ENCODE measurements around the gene EIF2AK2.
A peak's percentile ranks its signal among the peaks of the same experiment; 100 is the strongest.

Gene EIF2AK2

GRCh38 chr2:37191747-37192146 lies 35.0 kb upstream of the EIF2AK2 start:
- peaks cover 38% of the 10 kb centered on the region for H3K4me1 ChIP-seq (ENCODE audit: insufficient read depth, low read length)

DNA sequence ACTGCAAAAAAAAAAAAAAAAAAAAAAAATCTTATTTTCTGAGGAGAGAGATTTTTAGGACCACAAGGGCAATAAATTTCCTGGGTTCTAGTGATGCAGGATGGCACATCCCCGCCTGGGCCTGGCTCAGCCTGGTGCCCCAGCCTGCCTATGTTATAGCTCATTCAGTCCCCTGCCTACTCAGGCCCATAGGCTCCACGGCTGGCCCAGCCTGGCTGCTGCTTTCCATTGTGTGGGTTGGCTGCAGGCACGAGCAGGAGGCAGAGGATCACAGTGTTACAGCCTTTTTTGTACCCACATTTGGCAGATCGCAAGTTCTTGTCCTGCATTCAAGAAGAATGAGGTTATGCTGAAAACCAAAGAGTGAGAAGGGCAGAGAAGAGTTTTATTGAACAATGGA lies 34.5 kb upstream of the EIF2AK2 start:
- H3K27me3 ChIP-seq (ENCODE audit: insufficient read depth, low read length) = no peaks in the 10 kb centered on the region
- no peaks in the 10 kb centered on the region for H3K36me3 ChIP-seq (ENCODE audit: insufficient read depth, low read length)
- no peak overlapping the region for H3K4me3 ChIP-seq (ENCODE audit: low read length)
- 80% methylated on average over 4 of the region's 4 CpGs for WGBS
- H3K9me3 ChIP-seq (ENCODE audit: insufficient read depth, low read depth, low read length) = no peaks in the 10 kb centered on the region
- H3K4me1 ChIP-seq (ENCODE audit: insufficient read depth, low read length) = peaks cover 38% of the 10 kb centered on the region
- no peak overlapping the region for H3K9ac ChIP-seq (ENCODE audit: low read depth, low read length)
- peak overlapping the region; percentile 3; the same call in 1 of the 2 replicates for H3K27ac ChIP-seq (ENCODE audit: low read depth, low read length)

More at GRCh38 chr2:37191747-37192146, 35.0 kb upstream of the EIF2AK2 start:
- Histone ChIP-seq H3K27ac (ENCODE audit: low read depth, low read length) (peak overlapping the region; percentile 3; the same call in 1 of the 2 replicates), H3K9ac (ENCODE audit: low read depth, low read length) (no peak overlapping the region), H3K36me3 (ENCODE audit: insufficient read depth, low read length) (no peaks in the 10 kb centered on the region), H3K27me3 (ENCODE audit: insufficient read depth, low read length) (no peaks in the 10 kb centered on the region), H3K4me3 (ENCODE audit: low read length) (no peak overlapping the region), H3K9me3 (ENCODE audit: insufficient read depth, low read depth, low read length) (no peaks in the 10 kb centered on the region)
- 73% methylated on average over 6 of the region's 6 CpGs for WGBS

GRCh38 chr2:37190290-37190689 lies 33.5 kb upstream of the EIF2AK2 start:
- H3K36me3 ChIP-seq (ENCODE audit: insufficient read depth, low read length) = no peaks in the 10 kb centered on the region
- peak overlapping the region; percentile 55; the same call in 1 of the 2 replicates for H3K27ac ChIP-seq (ENCODE audit: low read depth, low read length)
- H3K9me3 ChIP-seq (ENCODE audit: insufficient read depth, low read depth, low read length) = no peaks in the 10 kb centered on the region
- H3K4me3 ChIP-seq (ENCODE audit: low read length) = no peak overlapping the region
- H3K4me1 ChIP-seq (ENCODE audit: insufficient read depth, low read length) = peaks cover 38% of the 10 kb centered on the region
- WGBS = 88% methylated on average over 4 of the region's 4 CpGs
- no peaks in the 10 kb centered on the region for H3K27me3 ChIP-seq (ENCODE audit: insufficient read depth, low read length)
- H3K9ac ChIP-seq (ENCODE audit: low read depth, low read length) = no peak overlapping the region

- no peaks in the 10 kb centered on the region for H3K27me3 ChIP-seq (ENCODE audit: insufficient read depth, low read length)
- no peak overlapping the region for H3K9ac ChIP-seq (ENCODE audit: low read depth, low read length)
- H3K36me3 ChIP-seq (ENCODE audit: insufficient read depth, low read length) = no peaks in the 10 kb centered on the region
- no peak overlapping the region for H3K4me3 ChIP-seq (ENCODE audit: low read length)
- H3K9me3 ChIP-seq (ENCODE audit: insufficient read depth, low read depth, low read length) = no peaks in the 10 kb centered on the region
- WGBS = 64% methylated on average over 6 of the region's 6 CpGs
- peak overlapping the region; percentile 55 for H3K27ac ChIP-seq (ENCODE audit: low read depth, low read length)
- H3K4me1 ChIP-seq (ENCODE audit: insufficient read depth, low read length) = peaks cover 38% of the 10 kb centered on the region
Measured at GRCh38 chr2:37189452-37190153, 32.8 kb upstream of the EIF2AK2 start.

DNA sequence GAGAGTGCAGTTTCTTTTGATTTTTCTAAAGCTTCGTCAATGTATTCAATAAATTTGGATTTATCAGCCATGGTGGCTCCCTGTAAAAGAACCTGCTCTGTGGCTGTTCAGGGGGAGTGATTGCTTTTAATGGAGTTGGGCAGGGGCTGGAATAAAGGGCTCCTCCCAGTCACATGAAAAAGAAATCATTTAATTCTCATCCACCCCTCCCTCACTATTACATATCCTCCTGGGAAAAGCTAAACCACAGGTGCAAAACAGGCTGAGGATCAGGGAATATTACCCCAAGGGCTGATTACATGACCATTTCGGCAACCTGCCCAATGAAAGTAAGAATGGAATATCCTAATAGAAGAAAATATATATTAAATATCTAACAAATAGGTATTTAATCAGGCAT lies 31.8 kb upstream of the EIF2AK2 start, which contains the start of gene SULT6B1:
TSS of gene SULT6B1 (minus strand) at position 101 of the 400 bp plus-strand sequence. CDS start at position 71, 30 bp downstream.
- Histone ChIP-seq H3K27me3 (ENCODE audit: insufficient read depth, low read length) (no peaks in the 10 kb centered on the region), H3K4me3 (ENCODE audit: low read length) (no peak within 1 kb of the TSS), H3K27ac (ENCODE audit: low read depth, low read length) (peak within 1 kb of the TSS; percentile 55), H3K9me3 (ENCODE audit: insufficient read depth, low read depth, low read length) (no peaks in the 10 kb centered on the region), H3K36me3 (ENCODE audit: insufficient read depth, low read length) (no peaks in the 10 kb centered on the region), H3K9ac (ENCODE audit: low read depth, low read length) (no peak within 1 kb of the TSS), H3K4me1 (ENCODE audit: insufficient read depth, low read length) (peaks cover 38% of the 10 kb centered on the region)
- WGBS = 95% methylated on average over 1 of the region's 2 CpGs

DNA sequence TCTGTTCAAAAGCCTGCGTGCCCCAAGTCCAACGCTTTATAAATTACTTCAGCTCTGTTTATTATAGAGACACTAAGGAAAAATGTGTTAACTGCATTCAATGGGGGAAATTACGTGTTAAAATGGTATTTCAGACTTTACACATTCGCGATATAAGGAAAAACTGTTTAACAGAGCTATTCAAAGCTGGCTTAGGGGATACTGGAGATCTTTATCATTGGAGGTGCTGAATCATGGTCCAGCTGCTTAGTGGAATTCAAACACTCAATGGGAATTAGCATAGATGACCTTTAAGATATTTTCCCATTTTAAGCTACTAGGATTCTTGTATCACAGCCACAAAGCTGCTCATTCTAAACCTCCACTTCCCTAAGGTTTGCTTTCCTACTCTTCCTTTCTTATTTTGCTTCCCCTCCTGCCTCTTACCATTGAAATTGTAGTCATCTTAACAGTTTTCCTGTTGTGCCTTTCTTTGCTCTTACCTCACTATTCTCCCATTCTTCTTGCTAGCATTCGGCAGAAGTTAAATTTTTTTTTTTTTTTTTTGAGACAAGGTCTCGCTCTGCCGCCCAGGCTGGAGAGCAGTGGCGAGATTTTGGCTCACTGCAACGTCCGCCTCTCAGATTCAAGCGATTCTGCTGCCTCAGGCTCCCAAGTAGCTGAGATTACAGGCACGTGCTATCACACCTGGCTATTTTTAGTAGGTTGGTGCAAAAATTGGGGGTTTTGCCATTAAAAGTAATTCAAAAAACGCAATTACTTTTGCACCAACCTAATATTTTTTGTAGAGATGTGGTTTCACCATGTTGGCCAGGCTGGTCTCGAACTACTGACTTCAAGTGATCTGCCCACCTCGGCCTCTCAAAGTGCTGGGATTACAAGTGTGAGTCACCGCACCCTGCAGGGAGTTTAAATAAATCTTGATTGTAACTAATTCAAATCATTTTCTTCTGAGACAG lies 25.2 kb upstream of the EIF2AK2 start:
- Histone ChIP-seq H3K27ac (ENCODE audit: low read depth, low read length) (peak overlapping the region; percentile 90), H3K4me1 (ENCODE audit: insufficient read depth, low read length) (peaks cover 19% of the 10 kb centered on the region), H3K4me3 (ENCODE audit: low read length) (no peak overlapping the region), H3K36me3 (ENCODE audit: insufficient read depth, low read length) (no peaks in the 10 kb centered on the region), H3K27me3 (ENCODE audit: insufficient read depth, low read length) (no peaks in the 10 kb centered on the region), H3K9ac (ENCODE audit: low read depth, low read length) (peak overlapping the region; percentile 51), H3K9me3 (ENCODE audit: insufficient read depth, low read depth, low read length) (no peaks in the 10 kb centered on the region)
- WGBS = 57% methylated on average over 17 of the region's 17 CpGs

DNA sequence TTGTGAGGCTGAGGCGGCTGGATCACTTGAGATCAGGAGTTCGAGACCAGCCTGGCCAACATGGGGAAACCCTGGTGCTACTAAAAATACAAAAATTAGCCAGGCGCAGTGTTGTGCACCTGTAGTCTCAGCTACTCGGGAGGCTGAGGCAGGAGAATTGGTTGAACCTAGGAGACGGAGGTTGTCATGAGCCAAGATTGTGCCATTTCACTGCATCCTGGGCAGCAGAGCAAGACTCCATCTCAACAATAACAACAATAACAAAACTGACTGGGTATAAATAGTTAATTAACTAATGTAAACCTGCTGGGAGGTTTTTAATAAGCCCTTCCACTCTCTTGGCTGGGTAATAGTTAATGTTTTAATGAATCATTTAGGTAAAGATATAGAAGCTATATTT lies 23.9 kb upstream of the EIF2AK2 start:
- Histone ChIP-seq H3K4me1 (ENCODE audit: insufficient read depth, low read length) (peaks cover 19% of the 10 kb centered on the region), H3K27me3 (ENCODE audit: insufficient read depth, low read length) (no peaks in the 10 kb centered on the region), H3K27ac (ENCODE audit: low read depth, low read length) (peak overlapping the region; percentile 90), H3K9ac (ENCODE audit: low read depth, low read length) (no peak overlapping the region), H3K9me3 (ENCODE audit: insufficient read depth, low read depth, low read length) (no peaks in the 10 kb centered on the region), H3K4me3 (ENCODE audit: low read length) (no peak overlapping the region), H3K36me3 (ENCODE audit: insufficient read depth, low read length) (no peaks in the 10 kb centered on the region)
- WGBS = 96% methylated on average over 5 of the region's 5 CpGs

DNA sequence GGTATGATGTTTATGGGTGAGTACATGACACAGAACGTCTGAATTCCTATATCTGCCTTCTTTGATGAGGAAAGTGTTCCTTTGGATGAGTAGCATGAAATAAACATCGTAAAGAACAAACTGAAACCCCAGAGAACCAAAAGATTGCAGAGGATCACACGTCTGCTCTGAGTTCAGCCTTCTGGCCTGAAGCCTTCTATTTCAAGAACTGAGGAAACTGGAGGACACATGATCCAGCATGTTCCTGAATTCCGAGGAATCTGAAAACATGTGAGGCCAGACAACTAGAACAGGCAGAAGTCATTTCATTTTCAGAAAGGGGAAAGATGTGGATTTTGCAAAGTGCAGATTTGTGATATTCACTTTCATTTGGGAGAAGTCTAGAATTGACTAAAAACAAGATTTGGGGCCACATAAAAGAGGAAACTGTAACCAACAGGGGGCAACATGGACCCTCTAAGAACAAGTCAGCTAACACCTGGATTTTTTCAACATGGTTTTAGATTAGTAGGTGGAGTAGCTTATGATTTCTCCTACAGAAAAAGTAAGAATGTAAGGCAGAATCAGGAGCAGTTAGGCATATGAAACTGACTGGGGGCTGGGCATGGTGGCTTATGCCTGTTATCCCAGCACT lies 23.3 kb upstream of the EIF2AK2 start:
- WGBS = 79% methylated on average over 4 of the region's 4 CpGs
- H3K4me1 ChIP-seq (ENCODE audit: insufficient read depth, low read length) = peaks cover 19% of the 10 kb centered on the region
- no peaks in the 10 kb centered on the region for H3K9me3 ChIP-seq (ENCODE audit: insufficient read depth, low read depth, low read length)

GRCh38 chr2:37173741-37174140 lies 17.0 kb upstream of the EIF2AK2 start:
- no peaks in the 10 kb centered on the region for H3K4me1 ChIP-seq (ENCODE audit: insufficient read depth, low read length)
- H3K27ac ChIP-seq (ENCODE audit: low read depth, low read length) = no peak overlapping the region
- H3K27me3 ChIP-seq (ENCODE audit: insufficient read depth, low read length) = no peaks in the 10 kb centered on the region
- H3K9me3 ChIP-seq (ENCODE audit: insufficient read depth, low read depth, low read length) = no peaks in the 10 kb centered on the region
- no peak overlapping the region for H3K9ac ChIP-seq (ENCODE audit: low read depth, low read length)
- no peak overlapping the region for H3K4me3 ChIP-seq (ENCODE audit: low read length)
- H3K36me3 ChIP-seq (ENCODE audit: insufficient read depth, low read length) = no peaks in the 10 kb centered on the region
- 93% methylated on average over 1 of the region's 1 CpG for WGBS

More for the DNA sequence above, 23.3 kb upstream of the EIF2AK2 start:
- Histone ChIP-seq H3K36me3 (ENCODE audit: insufficient read depth, low read length) (no peaks in the 10 kb centered on the region), H3K4me3 (ENCODE audit: low read length) (no peak overlapping the region), H3K27ac (ENCODE audit: low read depth, low read length) (peak overlapping the region; percentile 32; the same call in 1 of the 2 replicates), H3K27me3 (ENCODE audit: insufficient read depth, low read length) (no peaks in the 10 kb centered on the region), H3K9ac (ENCODE audit: low read depth, low read length) (no peak overlapping the region)

DNA sequence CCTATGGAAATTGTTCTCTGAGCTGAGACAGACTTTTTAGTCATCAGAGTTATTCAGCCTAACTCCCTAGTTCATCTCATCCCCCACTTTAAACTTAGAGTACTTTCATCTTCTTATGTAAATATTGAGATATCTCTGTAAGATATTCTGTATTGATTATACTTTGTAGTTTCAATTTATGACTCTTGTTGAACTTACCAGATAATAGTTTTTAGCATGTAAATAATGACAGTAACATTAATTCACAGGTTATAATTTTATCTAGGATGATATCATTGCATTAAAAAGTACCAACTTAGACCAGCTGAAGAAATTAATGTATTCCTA lies 14.8 kb upstream of the EIF2AK2 start:
- Histone ChIP-seq H3K27ac (ENCODE audit: low read depth, low read length) (no peak overlapping the region), H3K9ac (ENCODE audit: low read depth, low read length) (no peak overlapping the region), H3K9me3 (ENCODE audit: insufficient read depth, low read depth, low read length) (no peaks in the 10 kb centered on the region), H3K4me1 (ENCODE audit: insufficient read depth, low read length) (no peaks in the 10 kb centered on the region), H3K27me3 (ENCODE audit: insufficient read depth, low read length) (no peaks in the 10 kb centered on the region), H3K4me3 (ENCODE audit: low read length) (no peak overlapping the region), H3K36me3 (ENCODE audit: insufficient read depth, low read length) (no peaks in the 10 kb centered on the region)

Measured in HUES64 (cell line).